Kidney (tissue), 14 donors: ENCODE measurements around the gene PIK3R6. TPM values are rescaled to one million over a fixed set of nuclear protein-coding genes. Genes with fewer than 3 reads are reported as not detected.

Experiments
- DNase-seq, 5 donors: peaks; one replicate each; pipeline ENCODE4 v3.0.0-alpha.2; 2013 to 2020
- FAIRE-seq: peaks from 2 replicates; lab custom pipeline; 2012; peaks lifted over from hg19 to GRCh38; lab: Jason Lieb, UNC
- H3K27ac ChIP-seq, 2 donors: one replicate each; pipeline ENCODE4 v1.7.0; 2013; ENCODE audit warnings: low read depth in 2 of 2, low read length in 2 of 2, inconsistent platforms in 1 of 2
- H3K27me3 ChIP-seq: one replicate; pipeline ENCODE4 v1.7.1; 2013; ENCODE audit warnings: low read length, inconsistent platforms; ENCODE audit not compliant: control insufficient read depth, insufficient read depth
- H3K36me3 ChIP-seq, 3 donors: one replicate each; pipeline versions ENCODE4 v1.7.0 to v1.7.1; 2013; ENCODE audit warnings: low read length in 3 of 3, control low read depth in 1 of 3, inconsistent platforms in 1 of 3; ENCODE audit not compliant: insufficient read depth in 3 of 3, control insufficient read depth in 2 of 3
- H3K4me1 ChIP-seq, 3 donors: one replicate each; pipeline versions ENCODE4 v1.7.0 to v1.7.1; 2013; ENCODE audit warnings: low read length in 3 of 3, inconsistent platforms in 1 of 3, low read depth in 1 of 3; ENCODE audit not compliant: control insufficient read depth in 2 of 3, insufficient read depth in 2 of 3
- H3K4me3 ChIP-seq, 3 donors: one replicate each; pipeline versions ENCODE4 v1.7.0 to v1.8.1; 2013; ENCODE audit warnings: low read length in 3 of 3, control low read depth in 1 of 3, inconsistent platforms in 1 of 3
- H3K9ac ChIP-seq, 3 donors: one replicate each; pipeline versions ENCODE4 v1.7.0 to v1.7.1; 2013; ENCODE audit warnings: low read length in 3 of 3, control low read depth in 1 of 3, inconsistent platforms in 1 of 3
- H3K9me3 ChIP-seq, 3 donors: one replicate each; pipeline versions ENCODE4 v1.7.0 to v1.7.1; 2013; ENCODE audit warnings: low read length in 3 of 3, control low read depth in 1 of 3, inconsistent platforms in 1 of 3; ENCODE audit not compliant: control insufficient read depth in 2 of 3, insufficient read depth in 1 of 3
- intact Hi-C: fragments of 100-400 bp; cut with DNase I; formaldehyde crosslinking; loops from one replicate; pipeline ENCODE4 v1.11.1; 2022
- polyA plus RNA-seq: library from polyadenylated mRNA; stranded (reverse); fragments of 350-450 nt; fragmentation: Illumina TruSeq; extraction: RNeasy Lipid Tissue Mini Kit (QIAGEN cat#74804); gene quantifications from one replicate; pipeline ENCODE4 v1.2.3, GENCODE V29; 2014; ENCODE audit warnings: low read depth, low replicate concordance; ENCODE audit not compliant: insufficient read depth
- total RNA-seq: library from RNA; stranded (reverse); fragmentation: NEBNext Ultra II Directional; extraction: Animal tissue kit (Norgen Biotek cat#: 25700); gene quantifications from one replicate; pipeline ENCODE4 v1.2.1, GENCODE V29; 2021
- TF ChIP-seq, protein P1 (sequence below): IDR thresholded peaks from 3 replicates; pipeline ENCODE4 v1.5.1; 2012; ENCODE audit warnings: mild to moderate bottlenecking, moderate library complexity, borderline replicate concordance; ENCODE audit not compliant: insufficient read depth; ENCODE audit errors: extremely low read depth
- donor health status: control.
- donor health status: control.
- donor health status: control.
- donor health status: control.
- donor health status: control.
- donor health status: DM: yes; HTN: yes; CAD: no.
- donor health status: Normal renal cell carcinoma (clear cell type).

PIK3R6 gene
- total and polyA plus RNA-seq, 2 donors from 2014 or later: 0.17 to 2.3 TPM

DNA sequence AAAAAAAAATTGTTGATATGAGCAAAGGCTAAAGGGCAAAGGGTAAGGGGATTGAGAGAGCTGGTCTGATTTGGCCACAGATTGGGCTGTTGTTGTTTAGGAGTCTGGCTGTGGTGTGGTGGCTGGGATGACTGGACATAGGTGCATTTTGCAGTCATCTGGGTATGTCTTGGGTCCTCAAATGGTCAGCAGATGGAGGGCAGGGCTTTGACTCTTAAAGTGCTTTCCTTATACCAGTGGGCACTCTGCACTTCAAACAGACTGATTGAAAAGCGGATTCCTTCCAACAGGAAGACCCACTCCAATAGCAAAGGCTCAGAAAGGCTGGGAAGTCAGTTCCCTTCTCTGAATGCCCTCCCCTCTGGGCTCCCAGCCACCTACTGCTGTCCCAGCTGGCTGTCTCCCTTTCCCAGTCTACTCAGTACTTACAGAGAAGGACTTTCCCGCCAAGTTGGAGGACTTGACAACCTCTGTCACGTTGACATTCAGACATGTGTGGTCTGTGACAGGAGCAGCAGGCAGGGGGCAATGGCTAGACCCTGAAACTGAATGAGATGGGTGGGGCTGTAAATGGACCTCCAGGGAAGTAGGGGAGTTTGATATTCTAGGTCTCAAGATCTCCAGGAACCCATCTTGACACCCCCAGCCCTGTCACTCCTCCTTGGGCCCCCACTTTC lies 48.7 kb downstream of the PIK3R6 start:
- H3K27me3 ChIP-seq: no peaks in the 10 kb centered on the region
- FAIRE-seq (no peak), DNase-seq (no peak)
- TF ChIP-seq, protein P1, sequence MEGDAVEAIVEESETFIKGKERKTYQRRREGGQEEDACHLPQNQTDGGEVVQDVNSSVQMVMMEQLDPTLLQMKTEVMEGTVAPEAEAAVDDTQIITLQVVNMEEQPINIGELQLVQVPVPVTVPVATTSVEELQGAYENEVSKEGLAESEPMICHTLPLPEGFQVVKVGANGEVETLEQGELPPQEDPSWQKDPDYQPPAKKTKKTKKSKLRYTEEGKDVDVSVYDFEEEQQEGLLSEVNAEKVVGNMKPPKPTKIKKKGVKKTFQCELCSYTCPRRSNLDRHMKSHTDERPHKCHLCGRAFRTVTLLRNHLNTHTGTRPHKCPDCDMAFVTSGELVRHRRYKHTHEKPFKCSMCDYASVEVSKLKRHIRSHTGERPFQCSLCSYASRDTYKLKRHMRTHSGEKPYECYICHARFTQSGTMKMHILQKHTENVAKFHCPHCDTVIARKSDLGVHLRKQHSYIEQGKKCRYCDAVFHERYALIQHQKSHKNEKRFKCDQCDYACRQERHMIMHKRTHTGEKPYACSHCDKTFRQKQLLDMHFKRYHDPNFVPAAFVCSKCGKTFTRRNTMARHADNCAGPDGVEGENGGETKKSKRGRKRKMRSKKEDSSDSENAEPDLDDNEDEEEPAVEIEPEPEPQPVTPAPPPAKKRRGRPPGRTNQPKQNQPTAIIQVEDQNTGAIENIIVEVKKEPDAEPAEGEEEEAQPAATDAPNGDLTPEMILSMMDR: no peak
- intact Hi-C loops: no loop called here
- no peak overlapping the region for H3K9ac ChIP-seq
- H3K4me3 ChIP-seq: no peak overlapping the region
- no peak overlapping the region for H3K27ac ChIP-seq
- H3K4me1 ChIP-seq: no peaks in the 10 kb centered on the region
- H3K9me3 ChIP-seq: peaks cover 0 to under 1% (median 0%) of the 10 kb centered on the region in 3 donors
- H3K36me3 ChIP-seq: no peaks in the 10 kb centered on the region

DNA sequence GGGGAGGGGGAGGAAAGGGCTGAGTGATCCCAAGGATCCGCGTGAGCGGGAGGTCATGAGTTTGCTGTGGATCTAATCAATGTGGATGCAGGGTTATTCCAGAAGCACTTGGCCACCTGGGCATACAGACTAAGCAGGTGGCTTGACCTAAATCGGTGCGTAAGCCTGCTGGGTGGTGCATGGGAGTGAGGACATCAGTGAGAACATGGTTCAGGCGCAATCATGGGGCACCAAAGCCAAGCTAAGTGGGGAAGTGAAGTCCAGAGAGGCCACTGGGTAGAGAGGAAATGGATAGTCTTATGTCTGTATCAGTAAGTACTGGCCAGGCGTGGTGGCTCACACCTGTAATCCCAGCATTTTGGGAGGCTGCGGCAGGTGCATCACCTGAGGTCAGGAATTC lies 49.4 kb downstream of the PIK3R6 start:
- DNase-seq (no peak), FAIRE-seq (no peak)
- H3K27ac ChIP-seq: no peak overlapping the region
- peaks cover 0 to 2% (median 0%) of the 10 kb centered on the region in 3 donors for H3K9me3 ChIP-seq
- intact Hi-C loops: no loop called here
- H3K36me3 ChIP-seq: no peaks in the 10 kb centered on the region
- TF ChIP-seq, protein P1: no peak
- no peak overlapping the region for H3K4me3 ChIP-seq
- no peaks in the 10 kb centered on the region for H3K27me3 ChIP-seq
- no peaks in the 10 kb centered on the region for H3K4me1 ChIP-seq
- no peak overlapping the region for H3K9ac ChIP-seq

DNA sequence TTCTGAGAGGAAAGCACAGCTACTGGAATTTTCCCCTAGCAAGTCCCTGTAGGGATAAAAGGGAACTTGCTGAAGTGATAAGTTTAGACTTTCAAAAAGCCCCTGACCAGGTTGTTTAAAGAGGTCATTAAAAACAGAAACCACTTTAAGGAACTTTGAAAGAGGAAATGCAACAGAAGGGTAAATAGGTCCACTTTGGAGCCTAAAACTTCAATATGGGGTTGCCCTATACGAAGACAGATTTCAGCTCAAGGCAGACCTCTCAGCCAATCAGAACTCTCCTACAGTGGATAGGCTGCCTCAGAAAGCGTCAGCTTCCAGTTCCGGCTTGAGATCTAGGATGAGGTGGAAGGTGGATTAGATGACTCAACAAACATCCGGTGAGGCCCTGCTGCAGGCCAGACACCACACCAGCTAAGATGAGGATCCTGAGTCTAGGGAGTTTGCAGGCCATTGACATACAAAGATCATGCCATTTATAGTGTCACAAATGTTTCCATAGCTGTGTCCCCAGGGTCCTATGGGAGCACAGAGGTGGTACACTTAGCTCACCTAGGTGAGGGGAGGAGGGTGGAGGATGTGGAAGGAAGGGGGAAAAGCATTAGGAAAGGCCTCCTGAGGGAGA lies 60.4 kb downstream of the PIK3R6 start:
- H3K27ac ChIP-seq: no peak overlapping the region

More for the DNA sequence above, 60.4 kb downstream of the PIK3R6 start:
- H3K36me3 ChIP-seq: no peaks in the 10 kb centered on the region
- intact Hi-C loops: no loop called here
- no peaks in the 10 kb centered on the region for H3K4me1 ChIP-seq
- no peak overlapping the region for H3K9ac ChIP-seq
- H3K9me3 ChIP-seq: no peaks in the 10 kb centered on the region
- no peak overlapping the region for H3K4me3 ChIP-seq
- TF ChIP-seq, protein P1: no peak
- no peak for FAIRE-seq
- DNase-seq: no peak
- no peaks in the 10 kb centered on the region for H3K27me3 ChIP-seq
